Measurements from ENCODE around the gene RIN3.

GRCh38 chr14:92516966-92517506 lies 3.5 kb downstream of the RIN3 start:
- no peak for TF ChIP-seq CTCF (IDR thresholded peaks at IDR 0.05)
- no peak for TF ChIP-seq POLR2A (IDR thresholded peaks at IDR 0.05)
